K562 (cell line): ENCODE data around the gene WWTR1.

Source experiments
- COPS2 ChIP-seq: fragments of 450-650 bp; conservative IDR thresholded peaks from 2 replicates; pipeline ENCODE4 v1.6.1; 2016; ENCODE audit warnings: mild to moderate bottlenecking, moderate library complexity
- EZH2 ChIP-seq: IDR thresholded peaks from 2 replicates; pipeline ENCODE4 v1.6.1; 2012; ENCODE audit warnings: low read depth, mild to moderate bottlenecking, inconsistent platforms, low read length, borderline replicate concordance
- NFYB ChIP-seq: IDR thresholded peaks from 2 replicates; pipeline ENCODE4 v1.6.1; 2011; ENCODE audit warnings: mild to moderate bottlenecking, moderate library complexity; ENCODE audit not compliant: insufficient read length; ENCODE audit errors: extremely low read depth
- TF ChIP-seq, protein P1 (sequence below): fragments of 450-650 bp; IDR thresholded peaks from one replicate; pipeline ENCODE4 v1.6.1; 2018; ENCODE audit warnings: mild to moderate bottlenecking, moderate library complexity; ENCODE audit not compliant: partially characterized antibody
- TF ChIP-seq, protein P2 (sequence below), 3 experiments: IDR thresholded peaks in 2 of 3; conservative IDR thresholded peaks in 1 of 3; 2 replicates each; pipeline ENCODE4 v1.5.1; 2011 to 2012; ENCODE audit warnings: low read length in 3 of 3, mild to moderate bottlenecking in 3 of 3, control low read depth in 2 of 3, improper control_type of control experiment in 1 of 3, inconsistent platforms in 1 of 3, low read depth in 1 of 3, mixed read lengths in 1 of 3, moderate library complexity in 1 of 3; ENCODE audit not compliant: insufficient read depth in 2 of 3
- TF ChIP-seq, protein P3 (sequence below): fragments of 450-650 bp; formaldehyde crosslinking; IDR thresholded peaks from 2 replicates; pipeline ENCODE4 v1.4.0; 2022; ENCODE audit warnings: mild to moderate bottlenecking, moderate library complexity

DNA sequence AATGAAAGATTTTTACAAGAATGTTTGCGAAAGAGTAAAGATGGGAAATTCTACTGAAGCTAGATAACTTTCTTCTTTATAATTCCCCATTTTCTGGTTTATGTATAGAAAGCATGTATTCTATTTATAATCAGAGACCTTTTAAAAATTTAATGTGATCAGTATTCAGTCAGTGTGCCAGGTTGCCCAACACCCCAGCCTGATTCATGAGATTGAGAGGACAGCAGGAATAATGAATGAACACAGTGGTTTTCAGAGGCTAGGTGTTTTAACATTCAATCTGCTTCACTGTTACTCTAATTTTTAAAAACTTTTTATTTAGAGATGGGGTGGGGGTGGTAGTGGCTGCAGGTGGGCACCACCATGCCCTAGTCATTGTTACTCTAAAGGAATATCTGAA is 4.7 kb downstream of the WWTR1 start:
- TF ChIP-seq EZH2 (no peak), NFYB (no peak), COPS2 (no peak)
- TF ChIP-seq, protein P1, sequence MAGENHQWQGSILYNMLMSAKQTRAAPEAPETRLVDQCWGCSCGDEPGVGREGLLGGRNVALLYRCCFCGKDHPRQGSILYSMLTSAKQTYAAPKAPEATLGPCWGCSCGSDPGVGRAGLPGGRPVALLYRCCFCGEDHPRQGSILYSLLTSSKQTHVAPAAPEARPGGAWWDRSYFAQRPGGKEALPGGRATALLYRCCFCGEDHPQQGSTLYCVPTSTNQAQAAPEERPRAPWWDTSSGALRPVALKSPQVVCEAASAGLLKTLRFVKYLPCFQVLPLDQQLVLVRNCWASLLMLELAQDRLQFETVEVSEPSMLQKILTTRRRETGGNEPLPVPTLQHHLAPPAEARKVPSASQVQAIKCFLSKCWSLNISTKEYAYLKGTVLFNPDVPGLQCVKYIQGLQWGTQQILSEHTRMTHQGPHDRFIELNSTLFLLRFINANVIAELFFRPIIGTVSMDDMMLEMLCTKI, result no peak
- TF ChIP-seq, protein P2, sequence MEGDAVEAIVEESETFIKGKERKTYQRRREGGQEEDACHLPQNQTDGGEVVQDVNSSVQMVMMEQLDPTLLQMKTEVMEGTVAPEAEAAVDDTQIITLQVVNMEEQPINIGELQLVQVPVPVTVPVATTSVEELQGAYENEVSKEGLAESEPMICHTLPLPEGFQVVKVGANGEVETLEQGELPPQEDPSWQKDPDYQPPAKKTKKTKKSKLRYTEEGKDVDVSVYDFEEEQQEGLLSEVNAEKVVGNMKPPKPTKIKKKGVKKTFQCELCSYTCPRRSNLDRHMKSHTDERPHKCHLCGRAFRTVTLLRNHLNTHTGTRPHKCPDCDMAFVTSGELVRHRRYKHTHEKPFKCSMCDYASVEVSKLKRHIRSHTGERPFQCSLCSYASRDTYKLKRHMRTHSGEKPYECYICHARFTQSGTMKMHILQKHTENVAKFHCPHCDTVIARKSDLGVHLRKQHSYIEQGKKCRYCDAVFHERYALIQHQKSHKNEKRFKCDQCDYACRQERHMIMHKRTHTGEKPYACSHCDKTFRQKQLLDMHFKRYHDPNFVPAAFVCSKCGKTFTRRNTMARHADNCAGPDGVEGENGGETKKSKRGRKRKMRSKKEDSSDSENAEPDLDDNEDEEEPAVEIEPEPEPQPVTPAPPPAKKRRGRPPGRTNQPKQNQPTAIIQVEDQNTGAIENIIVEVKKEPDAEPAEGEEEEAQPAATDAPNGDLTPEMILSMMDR (IDR thresholded peaks at IDR 0.05 in 2 of 3, conservative IDR thresholded peaks at IDR 0.05 in 1 of 3; ENCODE audit: insufficient read depth in 2 of 3, low read depth in 1 of 3, low read length in 3 of 3), result no peak
- TF ChIP-seq, protein P3, sequence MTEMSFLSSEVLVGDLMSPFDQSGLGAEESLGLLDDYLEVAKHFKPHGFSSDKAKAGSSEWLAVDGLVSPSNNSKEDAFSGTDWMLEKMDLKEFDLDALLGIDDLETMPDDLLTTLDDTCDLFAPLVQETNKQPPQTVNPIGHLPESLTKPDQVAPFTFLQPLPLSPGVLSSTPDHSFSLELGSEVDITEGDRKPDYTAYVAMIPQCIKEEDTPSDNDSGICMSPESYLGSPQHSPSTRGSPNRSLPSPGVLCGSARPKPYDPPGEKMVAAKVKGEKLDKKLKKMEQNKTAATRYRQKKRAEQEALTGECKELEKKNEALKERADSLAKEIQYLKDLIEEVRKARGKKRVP (CRISPR knock-in tag), result no peak
